Measurements from ENCODE around the gene LIFR. TPM values are rescaled to one million over a fixed set of nuclear protein-coding genes. Genes with fewer than 3 reads are reported as not detected.

Gene LIFR
- polyA plus RNA-seq, 1 of the 3 experiments (the other 2 are of a cell fraction), result 3.8 TPM

- TF ChIP-seq RXRA (IDR thresholded peaks at IDR 0.05; ENCODE audit: borderline replicate concordance, low read depth), result no peak
- no peak for TF ChIP-seq ZBTB33 (IDR thresholded peaks at IDR 0.05; ENCODE audit: borderline replicate concordance, low read depth)
- TF ChIP-seq RFX5 (IDR thresholded peaks at IDR 0.05; ENCODE audit: low read length), result no peak
- TF ChIP-seq TEAD4 (IDR thresholded peaks at IDR 0.05; ENCODE audit: borderline replicate concordance, insufficient read depth), result no peak
- no peak for TF ChIP-seq EZH2phosphoT487 (IDR thresholded peaks at IDR 0.05; ENCODE audit: borderline replicate concordance, low read depth)
- TF ChIP-seq RCOR1 (IDR thresholded peaks at IDR 0.05; ENCODE audit: low read length), result no peak
- TF ChIP-seq EP300 (IDR thresholded peaks at IDR 0.05; ENCODE audit: borderline replicate concordance in 1 of 2, low read depth in 1 of 2, low read length in 1 of 2), result no peak
- TF ChIP-seq FOSL2 (IDR thresholded peaks at IDR 0.05; ENCODE audit: borderline replicate concordance, low read depth), result no peak
- TF ChIP-seq SIN3A (IDR thresholded peaks at IDR 0.05; ENCODE audit: borderline replicate concordance, low read depth, low read length), result no peak
Measured at GRCh38 chr5:38589629-38590028, 33.2 kb upstream of the LIFR start (continued).

- ChIA-PET POLR2A (no interaction called here), CTCF (interaction anchor here (1.3 to 1.8 kb wide), 2 partner anchors 13 to 144 kb away, joined by 3 to 4 read pairs; no protein-coding TSS in a partner anchor)
- DNase-seq, result no peak
- no peaks in the 10 kb centered on the region for H3K4me1 ChIP-seq (ENCODE audit: control insufficient read depth in 1 of 2, insufficient read depth in 2 of 2, low read depth in 1 of 2, low read length in 1 of 2)
- H3K36me3 ChIP-seq (replicated peaks in 1 of 2; ENCODE audit: control insufficient read depth in 1 of 2, insufficient read depth in 2 of 2, low read length in 1 of 2), result no peaks in the 10 kb centered on the region
- H2AFZ ChIP-seq (ENCODE audit: low read depth), result no peak overlapping the region
- H3K27me3 ChIP-seq (ENCODE audit: insufficient read depth), result peaks cover 5% of the 10 kb centered on the region; the same call in 1 of the 2 replicates
- no peak overlapping the region for H3K9ac ChIP-seq
- TF ChIP-seq MEF2A (IDR thresholded peaks at IDR 0.05; ENCODE audit: borderline replicate concordance, low read depth) (no peak), TCF12 (IDR thresholded peaks at IDR 0.05) (no peak), GABPA (IDR thresholded peaks at IDR 0.05; ENCODE audit: low read depth) (no peak), FOXJ3 (CRISPR knock-in tag; IDR thresholded peaks at IDR 0.05) (no peak), CTCF (IDR thresholded peaks at IDR 0.05) (no peak), FOXM1 (IDR thresholded peaks at IDR 0.05; ENCODE audit: low read depth) (no peak), SIN3A (IDR thresholded peaks at IDR 0.05; ENCODE audit: borderline replicate concordance, low read depth, low read length) (no peak), RXRA (IDR thresholded peaks at IDR 0.05; ENCODE audit: borderline replicate concordance, low read depth) (no peak), RFX5 (IDR thresholded peaks at IDR 0.05; ENCODE audit: low read length) (no peak), TAF1 (IDR thresholded peaks at IDR 0.05; ENCODE audit: borderline replicate concordance, low read depth, low read length) (no peak), EZH2phosphoT487 (IDR thresholded peaks at IDR 0.05; ENCODE audit: borderline replicate concordance, low read depth) (no peak), USF2 (IDR thresholded peaks at IDR 0.05; ENCODE audit: borderline replicate concordance, low read depth, low read length) (no peak)
- 82% methylated on average over 6 of the region's 6 CpGs for WGBS (ENCODE audit: low lambda C conversion rate)
- no peaks in the 10 kb centered on the region for H4K20me1 ChIP-seq (ENCODE audit: insufficient read depth)
- H3K4me3 ChIP-seq (ENCODE audit: low read depth in 2 of 2, low read length in 1 of 2), result no peak overlapping the region
- no peaks in the 10 kb centered on the region for H3K79me2 ChIP-seq (ENCODE audit: insufficient read depth)
- H3K27ac ChIP-seq (ENCODE audit: low read depth in 2 of 2, low read length in 1 of 2), result no peak overlapping the region
- H3K9me3 ChIP-seq, result no peaks in the 10 kb centered on the region
- H3K9me2 ChIP-seq, result no peaks in the 10 kb centered on the region
- H3F3A ChIP-seq (replicated peaks; ENCODE audit: insufficient read depth), result no peaks in the 10 kb centered on the region
- H3K4me2 ChIP-seq, result no peak overlapping the region
Measured at GRCh38 chr5:38585816-38586215, 29.4 kb upstream of the LIFR start.

Data from SK-N-SH (cell line).